Measurements from ENCODE around the gene CCP110. TPM values are rescaled to one million over a fixed set of nuclear protein-coding genes. Genes with fewer than 3 reads are reported as not detected.

Gene CCP110
- total RNA-seq, 2 donors from 2014 or later: 8.2 to 11.1 TPM

DNA sequence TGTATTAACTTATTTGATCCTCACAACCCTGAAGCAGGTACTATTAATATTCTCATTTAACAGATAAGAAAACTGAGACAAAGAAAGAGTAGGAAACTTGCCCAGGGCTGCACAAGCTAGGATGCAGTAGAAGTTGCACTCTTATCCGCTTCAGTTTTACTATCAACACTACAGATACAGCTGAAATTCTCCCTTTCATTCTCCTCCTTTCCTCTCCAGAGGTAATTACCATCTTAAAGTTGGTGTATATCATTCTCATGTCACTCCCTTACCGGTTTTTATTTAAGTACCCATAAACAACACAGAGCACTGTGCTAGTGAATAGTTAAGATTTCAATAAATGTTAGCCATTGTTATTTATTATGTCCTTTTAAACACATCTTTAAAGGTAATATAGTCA is 5.4 kb upstream of the CCP110 start:
- intact Hi-C loops (cut with DNase I): no loop called here
- TF ChIP-seq, protein P1, sequence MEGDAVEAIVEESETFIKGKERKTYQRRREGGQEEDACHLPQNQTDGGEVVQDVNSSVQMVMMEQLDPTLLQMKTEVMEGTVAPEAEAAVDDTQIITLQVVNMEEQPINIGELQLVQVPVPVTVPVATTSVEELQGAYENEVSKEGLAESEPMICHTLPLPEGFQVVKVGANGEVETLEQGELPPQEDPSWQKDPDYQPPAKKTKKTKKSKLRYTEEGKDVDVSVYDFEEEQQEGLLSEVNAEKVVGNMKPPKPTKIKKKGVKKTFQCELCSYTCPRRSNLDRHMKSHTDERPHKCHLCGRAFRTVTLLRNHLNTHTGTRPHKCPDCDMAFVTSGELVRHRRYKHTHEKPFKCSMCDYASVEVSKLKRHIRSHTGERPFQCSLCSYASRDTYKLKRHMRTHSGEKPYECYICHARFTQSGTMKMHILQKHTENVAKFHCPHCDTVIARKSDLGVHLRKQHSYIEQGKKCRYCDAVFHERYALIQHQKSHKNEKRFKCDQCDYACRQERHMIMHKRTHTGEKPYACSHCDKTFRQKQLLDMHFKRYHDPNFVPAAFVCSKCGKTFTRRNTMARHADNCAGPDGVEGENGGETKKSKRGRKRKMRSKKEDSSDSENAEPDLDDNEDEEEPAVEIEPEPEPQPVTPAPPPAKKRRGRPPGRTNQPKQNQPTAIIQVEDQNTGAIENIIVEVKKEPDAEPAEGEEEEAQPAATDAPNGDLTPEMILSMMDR (IDR thresholded peaks at IDR 0.05): no peak
- Histone ChIP-seq H3K4me1 (peaks cover 6% of the 10 kb centered on the region), H3K9ac (ENCODE audit: low read depth in 2 of 2, low read length in 2 of 2) (no peak overlapping the region), H3K4me3 (no peak overlapping the region), H3K27ac (no peak overlapping the region), H3K36me3 (no peaks in the 10 kb centered on the region), H3K9me3 (no peaks in the 10 kb centered on the region), H3K27me3 (no peaks in the 10 kb centered on the region)
- no peak for DNase-seq

DNA sequence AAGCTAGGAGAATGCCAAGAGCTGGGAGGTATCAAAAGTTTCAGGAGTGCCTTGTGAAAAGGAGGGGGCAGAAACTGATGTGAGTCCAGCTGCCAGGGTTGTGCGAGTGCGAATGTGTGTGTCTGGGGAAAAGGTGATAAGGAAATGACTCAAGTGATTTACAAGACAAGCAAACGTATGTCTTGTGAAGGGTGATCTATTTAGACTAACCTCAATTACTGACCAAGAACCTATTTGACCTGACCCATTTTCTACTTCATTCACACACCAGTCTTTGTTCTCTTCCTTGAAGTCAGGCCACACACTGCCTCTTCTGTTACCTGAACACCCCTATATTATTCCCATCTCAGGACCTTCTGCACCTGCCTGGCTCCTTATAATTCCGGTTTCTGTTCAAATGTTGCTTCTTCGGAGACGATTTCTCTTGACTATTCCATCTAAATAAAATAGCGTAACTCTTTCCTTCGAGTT is 2.8 kb upstream of the CCP110 start:
- peak; percentile 66 for DNase-seq
- H3K27me3 ChIP-seq: no peaks in the 10 kb centered on the region
- peak overlapping the region; percentile 64 for H3K4me3 ChIP-seq
- H3K9me3 ChIP-seq: no peaks in the 10 kb centered on the region
- H3K9ac ChIP-seq (ENCODE audit: low read depth in 2 of 2, low read length in 2 of 2): peak overlapping the region; percentile 95 to 97
- H3K36me3 ChIP-seq: no peaks in the 10 kb centered on the region
- TF ChIP-seq, protein P1 (IDR thresholded peaks at IDR 0.05): no peak
- peak overlapping the region; percentile 91 for H3K27ac ChIP-seq
- intact Hi-C loops (cut with DNase I): no loop called here
- no peaks in the 10 kb centered on the region for H3K4me1 ChIP-seq

DNA sequence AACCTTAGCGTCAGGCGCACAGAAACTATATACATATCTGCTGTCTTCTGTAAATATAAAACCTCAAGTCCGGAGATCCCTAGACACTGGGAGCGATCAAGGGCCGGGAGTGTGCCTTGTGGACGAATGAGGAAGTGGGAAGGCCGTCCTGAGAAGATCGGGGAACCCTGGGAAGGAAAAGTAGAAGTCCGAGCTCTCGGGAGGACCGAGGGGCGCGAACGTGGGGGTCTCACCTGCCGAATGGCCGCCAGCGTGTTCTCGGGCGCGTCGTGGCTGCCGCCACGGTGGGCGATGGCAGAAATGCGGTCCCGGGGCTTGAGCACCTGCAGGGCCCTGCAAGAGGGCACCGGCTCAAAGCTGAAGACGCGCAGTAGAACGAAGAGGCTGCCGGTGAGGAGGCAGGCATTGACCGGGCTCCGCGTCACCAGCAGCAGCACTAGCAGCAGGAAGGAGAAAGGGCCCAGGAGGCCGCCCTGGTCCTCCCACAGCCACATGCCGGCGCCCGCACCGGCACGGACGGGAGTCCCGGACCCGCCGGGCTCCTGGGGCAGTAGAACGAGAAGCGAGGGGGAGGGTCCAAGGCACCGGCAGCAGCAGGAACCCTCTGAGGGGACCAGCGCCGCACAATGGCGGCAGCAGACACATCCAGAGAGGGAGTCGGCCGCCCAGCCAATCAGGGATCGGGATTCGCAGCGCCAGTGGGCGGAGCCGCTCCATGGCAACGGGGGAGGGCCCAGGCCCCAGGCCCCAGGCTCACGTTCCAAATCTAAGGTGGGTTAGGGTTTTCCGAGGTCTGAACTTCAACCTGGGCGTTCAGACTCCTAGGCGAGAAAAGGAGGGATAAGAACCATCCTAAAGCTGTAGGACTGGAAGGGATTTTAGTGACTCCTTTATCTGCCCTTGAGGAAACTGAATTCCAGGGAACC is 2.0 kb upstream of the CCP110 start, which contains the start of gene GDE1:
TSS of gene GDE1 (minus strand) at position 628 of the 926 bp plus-strand sequence. CDS start at position 494, 134 bp downstream.
- Histone ChIP-seq H3K4me3 (peak within 1 kb of the TSS; percentile 64), H3K4me1 (no peaks in the 10 kb centered on the region), H3K27me3 (no peaks in the 10 kb centered on the region), H3K36me3 (no peaks in the 10 kb centered on the region), H3K9me3 (no peaks in the 10 kb centered on the region), H3K27ac (peak within 1 kb of the TSS; percentile 91), H3K9ac (ENCODE audit: low read depth in 2 of 2, low read length in 2 of 2) (peak within 1 kb of the TSS; percentile 95 to 97)
- TF ChIP-seq, protein P1 (IDR thresholded peaks at IDR 0.05): no peak
- intact Hi-C loops (cut with DNase I): no loop called here
- DNase-seq: peak; percentile 98

DNA sequence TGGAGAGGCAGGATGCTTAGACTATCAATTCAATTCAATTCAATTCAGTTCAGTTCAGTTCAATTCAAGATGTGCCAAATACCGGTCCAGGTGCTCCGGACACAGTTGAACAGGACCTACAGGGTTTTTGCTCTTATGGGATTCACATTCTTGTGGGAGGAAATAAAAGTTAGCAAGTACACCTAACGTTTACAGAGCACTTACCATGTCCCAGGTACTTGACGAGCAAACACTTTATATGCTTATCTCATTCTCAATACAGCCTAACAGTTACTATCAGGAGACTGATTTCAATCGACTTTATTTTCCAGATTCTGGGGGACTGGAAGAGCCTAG is 1.4 kb upstream of the CCP110 start:
- no peaks in the 10 kb centered on the region for H3K4me1 ChIP-seq
- no peaks in the 10 kb centered on the region for H3K27me3 ChIP-seq
- no peaks in the 10 kb centered on the region for H3K36me3 ChIP-seq
- no peak overlapping the region for H3K4me3 ChIP-seq
- H3K9ac ChIP-seq (ENCODE audit: low read depth in 2 of 2, low read length in 2 of 2): peak overlapping the region in 1 of 2 donors; percentile 95
- TF ChIP-seq, protein P1 (IDR thresholded peaks at IDR 0.05): no peak
- DNase-seq: no peak
- intact Hi-C loops (cut with DNase I): no loop called here
- H3K27ac ChIP-seq: peak overlapping the region; percentile 91
- no peaks in the 10 kb centered on the region for H3K9me3 ChIP-seq

DNA sequence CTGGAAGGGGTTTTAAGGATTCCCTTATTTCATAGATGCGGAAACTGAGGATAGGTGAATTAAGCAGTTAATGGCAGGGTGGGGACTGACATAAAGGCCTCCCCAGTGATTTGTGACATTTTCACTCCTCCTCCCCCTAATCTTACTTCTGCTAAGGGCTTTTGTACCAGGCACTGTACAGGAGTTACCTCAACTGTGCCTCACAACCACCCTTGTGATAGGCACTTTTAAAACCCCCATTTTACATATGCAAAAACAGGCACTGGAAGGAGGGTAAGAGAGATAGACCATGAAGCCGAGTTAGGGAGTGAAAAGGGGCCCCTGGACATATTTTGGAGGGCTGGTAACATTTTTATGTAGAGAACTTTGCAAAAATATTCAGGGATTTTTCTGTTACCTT is 982 bp upstream of the CCP110 start:
- no peaks in the 10 kb centered on the region for H3K9me3 ChIP-seq
- H3K4me3 ChIP-seq: no peak overlapping the region
- H3K4me1 ChIP-seq: no peaks in the 10 kb centered on the region
- H3K36me3 ChIP-seq: no peaks in the 10 kb centered on the region
- no peaks in the 10 kb centered on the region for H3K27me3 ChIP-seq
- intact Hi-C loops (cut with DNase I): no loop called here
- DNase-seq: no peak
- no peak overlapping the region for H3K27ac ChIP-seq
- TF ChIP-seq, protein P1 (IDR thresholded peaks at IDR 0.05): no peak
- H3K9ac ChIP-seq (ENCODE audit: low read depth in 2 of 2, low read length in 2 of 2): no peak overlapping the region
